HepG2 (cell line): ENCODE data around the gene SMAD1. TPM values are rescaled to one million over a fixed set of nuclear protein-coding genes. Genes with fewer than 3 reads are reported as not detected.

ENCODE experiments used
- ATAC-seq: fragments of 200-7000 bp; cut with Tn5 transposase; 3 replicates; pipeline ENCODE4 v1.9.1; 2020; ENCODE audit warnings: mild to moderate bottlenecking, moderate library complexity
- BruUV-seq: library from RNA; stranded (reverse); fragments of 400-500 nt; replicated peaks from 2 replicates; lab custom pipeline; 2021; lab: Mats Ljungman, UMichigan
- CTCF ChIA-PET: fragments of 300-600 bp; formaldehyde crosslinking; extraction: SDS; loops from one replicate; lab custom pipeline; 2021; ENCODE audit warnings: low total read pairs, inconsistent platforms, low intra/inter-chr PET ratio; lab: Yijun Ruan, JAX
- POLR2A ChIA-PET: fragments of 350-600 bp; sonication (Branson Sonifier 250); formaldehyde crosslinking; loops from one replicate; lab custom pipeline; 2020; ENCODE audit warnings: antibody characterized with exemption, inconsistent platforms; lab: Yijun Ruan, JAX
- DNase-seq: peaks from one replicate; pipeline ENCODE4 v3.0.0-alpha.2; 2015; ENCODE audit warnings: low spot score
- FAIRE-seq: peaks from 3 replicates; lab custom pipeline; 2011; peaks lifted over from hg19 to GRCh38; lab: Jason Lieb, UNC
- H2AFZ ChIP-seq: one replicate; pipeline ENCODE4 v1.6.1; 2011; ENCODE audit warnings: low read length, inconsistent platforms
- H3K27ac ChIP-seq: fragments of 300-600 bp; 3 replicates; pipeline ENCODE4 v1.8.0; 2011; ENCODE audit warnings: mixed run types, mild to moderate bottlenecking, mixed read lengths, low read length, inconsistent platforms; ENCODE audit not compliant: insufficient read depth; ENCODE audit errors: extremely low read length
- H3K27me3 ChIP-seq, 2 experiments: fragments of 200-600 bp in 1 of 2; 2 replicates in 1 of 2; 3 replicates in 1 of 2; pipeline versions ENCODE4 v1.6.0 to v1.8.0; 2011; ENCODE audit warnings: low read length in 2 of 2, mild to moderate bottlenecking in 2 of 2, moderate library complexity in 2 of 2, inconsistent platforms in 1 of 2; ENCODE audit not compliant: insufficient read depth in 2 of 2, control insufficient read depth in 1 of 2
- H3K36me3 ChIP-seq, 2 experiments: fragments of 200-600 bp in 1 of 2; replicated peaks in 1 of 2; 2 replicates in 1 of 2; 3 replicates in 1 of 2; pipeline versions ENCODE4 v1.5.1 to v1.8.0; 2011; ENCODE audit warnings: low read length in 2 of 2, inconsistent platforms in 1 of 2; ENCODE audit not compliant: insufficient read depth in 2 of 2, control insufficient read depth in 1 of 2
- H3K4me1 ChIP-seq: 2 replicates; pipeline ENCODE4 v1.5.1; 2012; ENCODE audit warnings: low read length, inconsistent platforms; ENCODE audit not compliant: insufficient read depth
- H3K4me2 ChIP-seq: 2 replicates; pipeline ENCODE4 v1.6.0; 2011; ENCODE audit warnings: low read depth, low read length, inconsistent platforms
- H3K4me3 ChIP-seq, 3 experiments: fragments of 200-600 bp in 1 of 3; sonication (generic), shearing (Covaris generic) in 1 of 3; replicated peaks in 1 of 3; 2 replicates each; pipeline ENCODE4 v1.5.1; 2011 to 2016; ENCODE audit warnings: low read length in 3 of 3, inconsistent platforms in 2 of 3, low read depth in 2 of 3, mild to moderate bottlenecking in 2 of 3, control low read depth in 1 of 3, mixed read lengths in 1 of 3; ENCODE audit not compliant: insufficient read depth in 1 of 3
- H3K79me2 ChIP-seq: one replicate; pipeline ENCODE4 v1.6.1; 2011; ENCODE audit warnings: low read length, inconsistent platforms; ENCODE audit not compliant: insufficient read depth
- H3K9ac ChIP-seq: 2 replicates; pipeline ENCODE4 v1.6.0; 2011; ENCODE audit warnings: mild to moderate bottlenecking, low read depth, low read length, inconsistent platforms; ENCODE audit not compliant: insufficient read depth
- H3K9me3 ChIP-seq: 2 replicates; pipeline ENCODE4 v1.5.1; 2012; ENCODE audit warnings: mild to moderate bottlenecking, low read length
- H4K20me1 ChIP-seq: 2 replicates; pipeline ENCODE4 v1.6.0; 2011; ENCODE audit warnings: inconsistent platforms, mild to moderate bottlenecking, low read length, moderate library complexity; ENCODE audit not compliant: insufficient read depth
- IKZF1 ChIP-seq: fragments of 450-650 bp; IDR thresholded peaks from 2 replicates; pipeline ENCODE4 v1.7.1; 2016
- JUN ChIP-seq: sonication (generic); formaldehyde crosslinking; IDR thresholded peaks from 2 replicates; pipeline ENCODE4 v1.4.0; 2020; ENCODE audit warnings: mild to moderate bottlenecking, missing genetic modification reagents
- SOX6 ChIP-seq, 2 experiments: fragments of 450-650 bp in 1 of 2; sonication (generic) in 1 of 2; formaldehyde crosslinking in 1 of 2; IDR thresholded peaks; 2 replicates each; pipeline versions ENCODE4 v1.4.0 to v1.6.1; 2017 to 2020; ENCODE audit warnings: antibody characterized with exemption in 1 of 2, mild to moderate bottlenecking in 1 of 2, missing genetic modification reagents in 1 of 2
- TOE1 ChIP-seq: sonication (generic); formaldehyde crosslinking; IDR thresholded peaks from 2 replicates; pipeline ENCODE4 v1.4.0; 2020; ENCODE audit warnings: mild to moderate bottlenecking, missing genetic modification reagents
- ZEB1 ChIP-seq: IDR thresholded peaks from 2 replicates; pipeline ENCODE4 v1.6.1; 2012; ENCODE audit warnings: mild to moderate bottlenecking, low read depth, inconsistent platforms; ENCODE audit not compliant: insufficient replicate concordance
- ZFAT ChIP-seq: sonication (generic); formaldehyde crosslinking; conservative IDR thresholded peaks from 2 replicates; pipeline ENCODE4 v1.8.1; 2023; ENCODE audit warnings: missing genetic modification reagents, inconsistent platforms
- ZNF441 ChIP-seq: sonication (generic); formaldehyde crosslinking; IDR thresholded peaks from 2 replicates; pipeline ENCODE4 v1.7.0; 2021; ENCODE audit warnings: missing genetic modification reagents, borderline replicate concordance
- WGBS: methylation state at CpG from one replicate; pipeline ENCODE4 v1.1.6; 2017; ENCODE audit warnings: low lambda C conversion rate; 5-methylcytosine and 5-hydroxymethylcytosine counted together
- in situ Hi-C: cut with HindIII; loops from 2 replicates; pipeline ENCODE4 v1.10.0; 2017; ENCODE audit warnings: low pct_unique_long_range_greater_than_20kb; ENCODE audit not compliant: extremely low pct_ligation_motif_present
- intact Hi-C: fragments of 100-400 bp; cut with micrococcal nuclease; formaldehyde crosslinking; loops from one replicate; pipeline ENCODE4 v1.10.0; 2022; ENCODE audit not compliant: unreplicated experiment
- polyA plus RNA-seq, 8 experiments: library from polyadenylated mRNA; depleted of rRNA in 3 of 8; stranded (reverse) in 7 of 8; unstranded in 1 of 8; fragments of >200 nt; fragmentation: Illumina TruSeq in 4 of 8; extraction: Trizol in 4 of 8; gene quantifications; 2 replicates each; pipeline versions ENCODE4 v1.2.1 to v1.2.3, GENCODE V29; 2011 to 2016; ENCODE audit warnings: low read depth in 4 of 8, missing spikeins in 1 of 8, mixed read lengths in 1 of 8; ENCODE audit not compliant: insufficient read depth in 1 of 8
- total RNA-seq, 5 experiments: library from RNA; depleted of rRNA; stranded (reverse); fragments of >200 nt; fragmentation: Illumina TruSeq; extraction: Trizol; gene quantifications; 2 replicates each; pipeline ENCODE4 v1.2.3, GENCODE V29; 2016; ENCODE audit warnings: low read depth in 1 of 5
- TF ChIP-seq, protein P1 (sequence below): sonication (generic); formaldehyde crosslinking; IDR thresholded peaks from 2 replicates; pipeline ENCODE4 v1.9.0; 2021; ENCODE audit warnings: missing genetic modification reagents, borderline replicate concordance
- TF ChIP-seq, protein P2 (sequence below): sonication (generic); formaldehyde crosslinking; IDR thresholded peaks from 2 replicates; pipeline ENCODE4 v1.5.1; 2020; ENCODE audit warnings: missing genetic modification reagents, mild to moderate bottlenecking, borderline replicate concordance

Gene SMAD1
- total and polyA plus RNA-seq, 2 of the 13 experiments (the other 11 are each of a cell fraction or from before 2014, with no cell fraction given): 12.7 to 16.6 TPM

DNA sequence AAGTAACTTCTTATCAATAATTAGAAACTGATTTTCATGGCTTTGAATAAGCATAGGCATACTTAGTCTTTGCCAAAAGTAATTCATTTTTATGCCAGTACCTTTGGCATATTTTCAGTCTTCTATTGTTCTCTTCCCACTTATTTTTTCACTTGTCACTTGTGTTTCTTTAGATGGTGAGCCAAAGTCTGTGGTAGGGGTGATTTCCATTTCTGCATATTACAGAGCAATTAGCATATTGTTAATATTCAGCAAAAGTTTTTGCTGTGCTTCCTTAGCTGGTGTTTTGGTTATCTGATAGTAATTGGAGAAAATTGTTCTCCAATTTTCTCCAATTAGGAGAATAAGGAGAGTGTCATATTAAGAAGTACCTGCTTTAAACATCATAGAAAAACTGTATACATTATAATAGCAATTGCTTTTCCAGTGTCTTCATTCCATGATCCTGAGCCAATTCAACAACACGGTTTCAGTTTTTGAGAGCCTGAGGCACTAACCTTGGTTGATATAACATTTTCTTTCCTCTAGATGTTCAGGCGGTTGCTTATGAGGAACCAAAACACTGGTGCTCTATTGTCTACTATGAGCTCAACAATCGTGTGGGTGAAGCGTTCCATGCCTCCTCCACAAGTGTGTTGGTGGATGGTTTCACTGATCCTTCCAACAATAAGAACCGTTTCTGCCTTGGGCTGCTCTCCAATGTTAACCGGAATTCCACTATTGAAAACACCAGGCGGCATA is 64.7 kb downstream of the SMAD1 start (continued):
- TF ChIP-seq, protein P1, sequence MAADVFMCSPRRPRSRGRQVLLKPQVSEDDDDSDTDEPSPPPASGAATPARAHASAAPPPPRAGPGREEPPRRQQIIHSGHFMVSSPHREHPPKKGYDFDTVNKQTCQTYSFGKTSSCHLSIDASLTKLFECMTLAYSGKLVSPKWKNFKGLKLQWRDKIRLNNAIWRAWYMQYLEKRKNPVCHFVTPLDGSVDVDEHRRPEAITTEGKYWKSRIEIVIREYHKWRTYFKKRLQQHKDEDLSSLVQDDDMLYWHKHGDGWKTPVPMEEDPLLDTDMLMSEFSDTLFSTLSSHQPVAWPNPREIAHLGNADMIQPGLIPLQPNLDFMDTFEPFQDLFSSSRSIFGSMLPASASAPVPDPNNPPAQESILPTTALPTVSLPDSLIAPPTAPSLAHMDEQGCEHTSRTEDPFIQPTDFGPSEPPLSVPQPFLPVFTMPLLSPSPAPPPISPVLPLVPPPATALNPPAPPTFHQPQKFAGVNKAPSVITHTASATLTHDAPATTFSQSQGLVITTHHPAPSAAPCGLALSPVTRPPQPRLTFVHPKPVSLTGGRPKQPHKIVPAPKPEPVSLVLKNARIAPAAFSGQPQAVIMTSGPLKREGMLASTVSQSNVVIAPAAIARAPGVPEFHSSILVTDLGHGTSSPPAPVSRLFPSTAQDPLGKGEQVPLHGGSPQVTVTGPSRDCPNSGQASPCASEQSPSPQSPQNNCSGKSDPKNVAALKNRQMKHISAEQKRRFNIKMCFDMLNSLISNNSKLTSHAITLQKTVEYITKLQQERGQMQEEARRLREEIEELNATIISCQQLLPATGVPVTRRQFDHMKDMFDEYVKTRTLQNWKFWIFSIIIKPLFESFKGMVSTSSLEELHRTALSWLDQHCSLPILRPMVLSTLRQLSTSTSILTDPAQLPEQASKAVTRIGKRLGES (CRISPR knock-in tag): no peak
- TF ChIP-seq ZNF441 (CRISPR knock-in tag) (no peak), TOE1 (CRISPR knock-in tag) (no peak)
- TF ChIP-seq, protein P2, sequence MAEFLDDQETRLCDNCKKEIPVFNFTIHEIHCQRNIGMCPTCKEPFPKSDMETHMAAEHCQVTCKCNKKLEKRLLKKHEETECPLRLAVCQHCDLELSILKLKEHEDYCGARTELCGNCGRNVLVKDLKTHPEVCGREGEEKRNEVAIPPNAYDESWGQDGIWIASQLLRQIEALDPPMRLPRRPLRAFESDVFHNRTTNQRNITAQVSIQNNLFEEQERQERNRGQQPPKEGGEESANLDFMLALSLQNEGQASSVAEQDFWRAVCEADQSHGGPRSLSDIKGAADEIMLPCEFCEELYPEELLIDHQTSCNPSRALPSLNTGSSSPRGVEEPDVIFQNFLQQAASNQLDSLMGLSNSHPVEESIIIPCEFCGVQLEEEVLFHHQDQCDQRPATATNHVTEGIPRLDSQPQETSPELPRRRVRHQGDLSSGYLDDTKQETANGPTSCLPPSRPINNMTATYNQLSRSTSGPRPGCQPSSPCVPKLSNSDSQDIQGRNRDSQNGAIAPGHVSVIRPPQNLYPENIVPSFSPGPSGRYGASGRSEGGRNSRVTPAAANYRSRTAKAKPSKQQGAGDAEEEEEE (CRISPR knock-in tag): no peak

DNA sequence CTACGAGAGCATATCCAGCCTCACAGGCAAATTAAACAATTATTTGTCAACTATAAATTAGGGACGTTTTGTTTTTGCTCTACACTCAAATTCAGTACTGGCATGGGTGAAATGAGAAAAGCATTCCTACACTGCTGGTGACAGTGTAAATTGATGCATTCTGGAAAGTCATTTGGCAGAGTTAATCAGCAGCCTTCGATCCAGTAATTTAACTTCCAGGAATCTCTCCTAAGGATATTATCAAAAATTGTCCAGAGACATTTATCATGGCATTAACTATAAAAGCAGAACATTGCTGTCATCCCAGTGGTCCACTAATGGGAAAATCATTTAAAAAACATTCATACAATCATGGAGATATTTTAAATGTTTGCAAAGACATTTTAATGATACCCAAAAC is 70.0 kb downstream of the SMAD1 start:
- Histone ChIP-seq H3K4me2 (no peak overlapping the region), H3K4me3 (no peak overlapping the region), H3K9me3 (no peaks in the 10 kb centered on the region), H3K36me3 (peaks cover 6 to 16% of the 10 kb centered on the region in 2 experiments), H3K27ac (no peak overlapping the region), H4K20me1 (no peaks in the 10 kb centered on the region), H3K4me1 (no peaks in the 10 kb centered on the region), H3K9ac (no peak overlapping the region), H3K79me2 (no peaks in the 10 kb centered on the region), H3K27me3 (no peaks in the 10 kb centered on the region), H2AFZ (no peak overlapping the region)
- no TSS peak for BruUV-seq
- ChIA-PET POLR2A (no interaction called here), CTCF (no interaction called here)
- no peak for FAIRE-seq
- no peak for DNase-seq
- TF ChIP-seq SOX6 (IDR thresholded peaks at IDR 0.05) (no peak), SOX6 (CRISPR knock-in tag; IDR thresholded peaks at IDR 0.05) (no peak), IKZF1 (no peak), ZFAT (CRISPR knock-in tag) (no peak), JUN (CRISPR knock-in tag) (no peak), ZEB1 (no peak)
- no peak for ATAC-seq
- 95% methylated on average over 3 of the region's 3 CpGs for WGBS
- in situ Hi-C loops (loop anchor here (10.0 kb wide), 1 partner anchor 317 kb away; no protein-coding TSS in a partner anchor), intact Hi-C loops (loop anchor here (10.0 kb wide), 1 partner anchor 137 kb away; no protein-coding TSS in a partner anchor)
